K562 (cell line): ENCODE results near the gene CCT8L2. TPM values are rescaled to one million over a fixed set of nuclear protein-coding genes. Genes with fewer than 3 reads are reported as not detected.
A peak's percentile ranks its signal among the peaks of the same experiment; 100 is the strongest.
"Not testable (repeated sequence)": the region's sequence is repeated elsewhere in the genome, so short reads cannot be mapped to it uniquely, and the experiment has no call there.

Source experiments
- ATAC-seq: fragments of 200-7000 bp; cut with Tn5 transposase; 3 replicates; pipeline ENCODE4 v1.9.1; 2020; ENCODE audit warnings: moderate library complexity
- BruUV-seq: library from RNA; stranded (reverse); fragments of 400-500 nt; replicated peaks from 2 replicates; lab custom pipeline; 2021; lab: Mats Ljungman, UMichigan
- CTCF ChIA-PET: fragments of 300-600 bp; formaldehyde crosslinking; extraction: SDS; loops from one replicate; lab custom pipeline; 2021; ENCODE audit warnings: low intra/inter-chr PET ratio; lab: Yijun Ruan, JAX
- POLR2A ChIA-PET: fragments of 300-600, 350-650 bp; sonication (Branson Sonifier 250); formaldehyde crosslinking; extraction: SDS; loops from one replicate; lab custom pipeline; 2021; ENCODE audit warnings: antibody characterized with exemption, inconsistent platforms; lab: Yijun Ruan, JAX
- DNase-seq, 4 experiments: peaks; one replicate each; pipeline versions ENCODE4 v3.0.0 to v3.0.0-alpha.2; 2011 to 2018; ENCODE audit warnings: low spot score in 3 of 4, mixed read lengths in 3 of 4; ENCODE audit errors: extremely low read depth in 1 of 4
- FAIRE-seq: peaks from 2 replicates; lab custom pipeline; 2011; peaks lifted over from hg19 to GRCh38; lab: Jason Lieb, UNC
- H2AFZ ChIP-seq: 2 replicates; pipeline ENCODE4 v1.6.0; 2011; ENCODE audit warnings: low read depth, low read length, control low read depth, inconsistent platforms
- H3K27ac ChIP-seq: fragments of 200-600 bp; 3 replicates; pipeline ENCODE4 v1.8.0; 2011; ENCODE audit warnings: low read depth, mild to moderate bottlenecking, control low read depth, inconsistent platforms, low read length, moderate library complexity, mixed read lengths; ENCODE audit errors: extremely low read depth
- H3K27me3 ChIP-seq, 2 experiments: fragments of 300-600 bp in 1 of 2; 2 replicates in 1 of 2; 3 replicates in 1 of 2; pipeline versions ENCODE4 v1.6.0 to v1.8.0; 2011; ENCODE audit warnings: inconsistent platforms in 2 of 2, low read length in 2 of 2, mild to moderate bottlenecking in 1 of 2, mixed read lengths in 1 of 2, moderate library complexity in 1 of 2; ENCODE audit not compliant: control insufficient read depth in 2 of 2, insufficient read depth in 2 of 2
- H3K36me3 ChIP-seq: fragments of 300-600 bp; 3 replicates; pipeline ENCODE4 v1.8.0; 2011; ENCODE audit warnings: mild to moderate bottlenecking, low read length, inconsistent platforms; ENCODE audit not compliant: control insufficient read depth, insufficient read depth
- H3K4me1 ChIP-seq, 2 experiments: fragments of 200-600 bp in 1 of 2; replicated peaks in 1 of 2; 2 replicates in 1 of 2; 3 replicates in 1 of 2; pipeline versions ENCODE4 v1.5.1 to v1.8.0; 2011; ENCODE audit warnings: inconsistent platforms in 2 of 2, low read length in 2 of 2, mild to moderate bottlenecking in 1 of 2, mixed read lengths in 1 of 2, moderate library complexity in 1 of 2; ENCODE audit not compliant: control insufficient read depth in 2 of 2, insufficient read depth in 2 of 2
- H3K4me2 ChIP-seq: 2 replicates; pipeline ENCODE4 v1.6.1; 2011; ENCODE audit warnings: low read length, control low read depth, inconsistent platforms, mixed read lengths; ENCODE audit not compliant: insufficient read depth
- H3K4me3 ChIP-seq: fragments of 200-600 bp; sonication (generic), shearing (Covaris generic); 2 replicates; pipeline ENCODE4 v1.5.1; 2016; ENCODE audit warnings: control low read depth, inconsistent platforms
- H3K79me2 ChIP-seq: fragments of 200-600 bp; 3 replicates; pipeline ENCODE4 v1.8.0; 2011; ENCODE audit warnings: low read length, inconsistent platforms; ENCODE audit not compliant: control insufficient read depth, insufficient read depth
- H3K9ac ChIP-seq, 2 experiments: 2 replicates each; pipeline versions ENCODE4 v1.6.0 to v1.6.1; 2011; ENCODE audit warnings: low read depth in 2 of 2, low read length in 2 of 2, control low read depth in 1 of 2, inconsistent platforms in 1 of 2, mild to moderate bottlenecking in 1 of 2, mixed read lengths in 1 of 2; ENCODE audit not compliant: insufficient read depth in 1 of 2
- H3K9me1 ChIP-seq: one replicate; pipeline ENCODE4 v1.6.0; 2011; ENCODE audit warnings: inconsistent platforms, mild to moderate bottlenecking, low read length, moderate library complexity; ENCODE audit not compliant: control insufficient read depth, insufficient read depth
- H3K9me3 ChIP-seq: replicated peaks from 2 replicates; pipeline ENCODE4 v1.5.1; 2011; ENCODE audit warnings: low read depth, low read length, inconsistent platforms; ENCODE audit not compliant: control insufficient read depth, insufficient read depth
- H4K20me1 ChIP-seq: replicated peaks from 2 replicates; pipeline ENCODE4 v1.6.1; 2011; ENCODE audit warnings: low read length, inconsistent platforms, mixed read lengths; ENCODE audit not compliant: control insufficient read depth, insufficient read depth
- HMGN3 ChIP-seq: IDR thresholded peaks from 2 replicates; pipeline ENCODE4 v1.6.1; 2011; ENCODE audit warnings: borderline replicate concordance, low read depth, mild to moderate bottlenecking, mixed read lengths, low read length; ENCODE audit not compliant: insufficient read length; ENCODE audit errors: extremely low read depth
- WGBS: fragments of 100-300 bp; shearing (Covaris generic); methylation state at CpG from one replicate; pipeline ENCODE4 v1.1.6; 2016; ENCODE audit warnings: low coverage, mixed read lengths; ENCODE audit not compliant: insufficient coverage; ENCODE audit errors: missing lambda C conversion rate; 5-methylcytosine and 5-hydroxymethylcytosine counted together
- in situ Hi-C: fragments of 300-500 bp; cut with MboI; formaldehyde crosslinking; loops from 4 replicates; pipeline ENCODE4 v1.15.0; 2018; ENCODE audit warnings: inconsistent platforms, mixed read lengths
- intact Hi-C: fragments of 100-400 bp; cut with micrococcal nuclease; formaldehyde crosslinking; loops from 2 replicates; pipeline ENCODE4 v1.14.2; 2022
- polyA plus RNA-seq, 8 experiments: library from polyadenylated mRNA; depleted of rRNA in 4 of 8; stranded (reverse) in 5 of 8; unstranded in 3 of 8; fragments of >200 nt; fragmentation: Nextera tagmentation in 2 of 8; fragmentation: Illumina TruSeq in 1 of 8; extraction: Ambion mirVana in 2 of 8; extraction: Trizol in 1 of 8; gene quantifications; 2 replicates each; pipeline versions ENCODE4 v1.2.1 to v1.2.3, GENCODE V29; 2011 to 2014; ENCODE audit warnings: inconsistent platforms in 1 of 8, missing spikeins in 1 of 8
- total RNA-seq, 7 experiments: library from RNA; depleted of rRNA in 6 of 7; stranded (reverse); fragments of >200 nt in 6 of 7; fragmentation: Illumina TruSeq in 2 of 7; extraction: Trizol in 2 of 7; gene quantifications; 2 replicates each; pipeline versions ENCODE4 v1.2.1 to v1.2.3, GENCODE V29; 2011 to 2021; ENCODE audit warnings: low replicate concordance in 1 of 7

The CCT8L2 gene
- total and polyA plus RNA-seq, 9 of the 15 experiments (the other 6 are each of a cell fraction or from before 2014, with no cell fraction given) = 0.13 TPM; not detected in 8

- H3K79me2 ChIP-seq, H2AFZ ChIP-seq, H3K9me1 ChIP-seq, FAIRE-seq, DNase-seq, POLR2A ChIA-PET, H3K4me2 ChIP-seq, H3K27ac ChIP-seq, H3K36me3 ChIP-seq, ATAC-seq, H3K4me3 ChIP-seq, intact Hi-C loops, BruUV-seq, H3K9ac ChIP-seq, CTCF ChIA-PET, H4K20me1 ChIP-seq, in situ Hi-C loops, H3K9me3 ChIP-seq: not testable (repeated sequence)
- 3% methylated on average over 7 of the region's 7 CpGs for WGBS
- Histone ChIP-seq H3K4me1 (peaks cover 0 to 50% of the 10 kb centered on the region in 2 experiments; a peak in 3 of 5 replicates), H3K27me3 (peaks cover 0 to 15% of the 10 kb centered on the region in 2 experiments; a peak in 2 of 5 replicates)
- peak; percentile 15 for TF ChIP-seq HMGN3
These were observed 26.0 kb downstream of the CCT8L2 start for GRCh38 chr22:16566421-16567151.

- H2AFZ ChIP-seq, H3K36me3 ChIP-seq, H4K20me1 ChIP-seq, H3K4me2 ChIP-seq, ATAC-seq, intact Hi-C loops, H3K79me2 ChIP-seq, FAIRE-seq, in situ Hi-C loops, CTCF ChIA-PET, BruUV-seq, DNase-seq, H3K9me1 ChIP-seq, H3K27ac ChIP-seq, POLR2A ChIA-PET, H3K9me3 ChIP-seq, H3K4me3 ChIP-seq: not testable (repeated sequence)
- H3K9ac ChIP-seq = peak overlapping the region in 1 of 2 experiments; percentile 52; a peak in 1 of 4 replicates
- under 1% methylated on average over 15 of the region's 15 CpGs for WGBS
- peaks cover 0 to 15% of the 10 kb centered on the region in 2 experiments; a peak in 2 of 5 replicates for H3K27me3 ChIP-seq
- peaks cover 0 to 53% of the 10 kb centered on the region in 2 experiments; a peak in 3 of 5 replicates for H3K4me1 ChIP-seq
These were observed 26.8 kb downstream of the CCT8L2 start for GRCh38 chr22:16565585-16566420.
